ENCODE data around the gene CD99L2. TPM values are rescaled to one million over a fixed set of nuclear protein-coding genes. Genes with fewer than 3 reads are reported as not detected.

CD99L2 gene
- total and polyA plus RNA-seq, 10 of the 15 experiments (the other 5 are each of a cell fraction or from before 2014, with no cell fraction given), result 1.1 to 22.9 (median 13.0) TPM

- no peak for TF ChIP-seq CEBPZ (IDR thresholded peaks at IDR 0.05; ENCODE audit: low read depth, low read length)
- TF ChIP-seq CREB1 (IDR thresholded peaks at IDR 0.05; ENCODE audit: low read depth), result no peak
- no peak for TF ChIP-seq SREBF2 (IDR thresholded peaks at IDR 0.05; ENCODE audit: low read length)
- TF ChIP-seq CREM (IDR thresholded peaks at IDR 0.05; ENCODE audit: low read depth), result no peak
- TF ChIP-seq POLR2A (IDR thresholded peaks at IDR 0.05; ENCODE audit: low read depth, low read length), result no peak
- no peak for TF ChIP-seq DPF2 (IDR thresholded peaks at IDR 0.05)
- TF ChIP-seq FOXK2 (IDR thresholded peaks at IDR 0.05), result no peak
- TF ChIP-seq RUNX3 (IDR thresholded peaks at IDR 0.05; ENCODE audit: low read length), result no peak
Measured at GRCh38 chrX:150763303-150763797, 135.1 kb downstream of the CD99L2 start (continued).

GRCh38 chrX:150762258-150763165 lies 136.0 kb downstream of the CD99L2 start:
- RAD21 ChIA-PET (ENCODE audit: unreplicated experiment), result no interaction called here
- H3K4me3 ChIP-seq, result no peak overlapping the region
- no TSS peak for BruUV-seq (replicated peaks)
- WGBS (ENCODE audit: insufficient coverage, insufficient replicate concordance, low lambda C conversion rate, missing lambda C conversion rate), result 77% methylated on average over 36 of the region's 36 CpGs
- H3K79me2 ChIP-seq (ENCODE audit: control insufficient read depth, insufficient read depth, low read length), result no peaks in the 10 kb centered on the region
- H3K27ac ChIP-seq (ENCODE audit: control insufficient read depth, insufficient read depth), result no peak overlapping the region
- intact Hi-C loops (cut with micrococcal nuclease; ENCODE audit: unreplicated experiment), result no loop called here
- no peak overlapping the region for H3K9ac ChIP-seq (ENCODE audit: control insufficient read depth, insufficient read depth, low read length)
- no peak for ATAC-seq
- no peak overlapping the region for H3K4me2 ChIP-seq (ENCODE audit: control insufficient read depth, insufficient read depth)
- POLR2A ChIA-PET, result no interaction called here
- no peak for FAIRE-seq
- no peaks in the 10 kb centered on the region for H4K20me1 ChIP-seq (ENCODE audit: control insufficient read depth, insufficient read depth)
- no peaks in the 10 kb centered on the region for H3K27me3 ChIP-seq (replicated peaks in 1 of 2; ENCODE audit: control insufficient read depth in 2 of 2, insufficient read depth in 2 of 2, low read length in 1 of 2)
- H3K9me3 ChIP-seq (replicated peaks; ENCODE audit: control insufficient read depth, insufficient read depth, low read length), result no peaks in the 10 kb centered on the region
- H3K36me3 ChIP-seq (ENCODE audit: control insufficient read depth in 2 of 2, insufficient read depth in 2 of 2, low read length in 1 of 2), result peaks cover 0 to 3% of the 10 kb centered on the region in 2 experiments; a peak in 2 of 4 replicates
- H3K4me1 ChIP-seq (ENCODE audit: control insufficient read depth, insufficient read depth, low read length), result no peaks in the 10 kb centered on the region
- no peak overlapping the region for H2AFZ ChIP-seq (ENCODE audit: control insufficient read depth, low read depth, low read length)
- SMC1A ChIA-PET (ENCODE audit: uncharacterized antibody, unreplicated experiment), result no interaction called here
- in situ Hi-C loops (cut with MboI), result loop anchor here (25.0 kb wide), 1 partner anchor 925 kb away; the partner anchor contains the start of gene PRRG3
- CTCF ChIA-PET, result interaction anchor here (1.6 kb wide), 1 partner anchor 10 kb away, joined by 6 read pairs; no protein-coding TSS in a partner anchor
- no peak for DNase-seq (ENCODE audit: low read depth, low spot score)
- TF ChIP-seq MYC (IDR thresholded peaks at IDR 0.05; ENCODE audit: insufficient read depth, insufficient read length, insufficient replicate concordance, low read length, severe bottlenecking) (no peak), RFX5 (IDR thresholded peaks at IDR 0.05; ENCODE audit: low read depth, low read length) (no peak), PAX5 (IDR thresholded peaks at IDR 0.05; ENCODE audit: borderline replicate concordance, low read depth, low read length) (no peak), SMC3 (IDR thresholded peaks at IDR 0.05; ENCODE audit: borderline replicate concordance, low read length) (no peak), MTA3 (IDR thresholded peaks at IDR 0.05; ENCODE audit: borderline replicate concordance, low read length) (no peak), SMARCA5 (IDR thresholded peaks at IDR 0.05) (no peak), EED (IDR thresholded peaks at IDR 0.05; ENCODE audit: low read depth) (no peak), HDGF (IDR thresholded peaks at IDR 0.05) (no peak)

All from GM12878 (cell line).